PFSK-1 (cell line): ENCODE measurements around the gene SMIM35.

ENCODE experiments used
- FOXP2 ChIP-seq: optimal IDR thresholded peaks from 2 replicates; pipeline ENCODE3; 2011; ENCODE audit warnings: borderline replicate concordance, control low read depth, inconsistent platforms; ENCODE audit not compliant: insufficient read depth; ENCODE audit errors: extremely low read length, extremely low read depth
- POLR2AphosphoS5 ChIP-seq: IDR thresholded peaks from 2 replicates; pipeline ENCODE4 v1.6.1; 2012; ENCODE audit warnings: low read depth, mild to moderate bottlenecking, control low read depth, low read length, moderate library complexity
- SIN3A ChIP-seq: IDR thresholded peaks from 2 replicates; pipeline ENCODE4 v1.6.1; 2012; ENCODE audit warnings: mild to moderate bottlenecking, low read length, moderate library complexity, borderline replicate concordance; ENCODE audit not compliant: insufficient read depth
- TAF1 ChIP-seq: IDR thresholded peaks from 2 replicates; pipeline ENCODE4 v1.6.1; 2012; ENCODE audit warnings: low read length, control low read depth, borderline replicate concordance; ENCODE audit not compliant: insufficient read depth

- TF ChIP-seq TAF1 (no peak), POLR2AphosphoS5 (no peak), FOXP2 (no peak), SIN3A (no peak)
Observed at GRCh38 chr11:118047749-118048148, 39.0 kb downstream of the SMIM35 start.
